Caki2 (cell line): ENCODE results near the gene CROCC2. TPM values are rescaled to one million over a fixed set of nuclear protein-coding genes. Genes with fewer than 3 reads are reported as not detected.

ENCODE experiments used
- DNase-seq: peaks from one replicate; pipeline ENCODE4 v3.0.0-alpha.2; 2015; ENCODE audit warnings: low read depth
- in situ Hi-C: cut with HindIII; loops from 2 replicates; pipeline ENCODE4 v1.10.0; 2016; ENCODE audit warnings: low sequenced_read_pairs, low pct_unique_long_range_greater_than_20kb, mixed read lengths
- total RNA-seq: library from RNA; depleted of rRNA; stranded (reverse); fragments of >200 nt; shearing (Covaris generic); gene quantifications from 2 replicates; pipeline ENCODE4 v1.2.3, GENCODE V29; 2014; ENCODE audit warnings: low replicate concordance

Gene CROCC2
- total RNA-seq, 1 experiment from 2014 or later: not detected

- in situ Hi-C loops: no loop called here
Measured at GRCh38 chr2:241030333-241030680, 124.2 kb downstream of the CROCC2 start.

GRCh38 chr2:241030883-241031282 is 124.7 kb downstream of the CROCC2 start:
- in situ Hi-C loops: no loop called here

More at GRCh38 chr2:241030333-241030680, 124.2 kb downstream of the CROCC2 start:
- no peak for DNase-seq

GRCh38 chr2:241031436-241032165 is 125.5 kb downstream of the CROCC2 start:
- no peak for DNase-seq
- in situ Hi-C loops: no loop called here

More at GRCh38 chr2:241030883-241031282, 124.7 kb downstream of the CROCC2 start:
- DNase-seq: no peak

- in situ Hi-C loops: no loop called here
- DNase-seq: no peak
Measured at GRCh38 chr2:241033336-241033987, 127.3 kb downstream of the CROCC2 start.

GRCh38 chr2:241033994-241034393 is 127.9 kb downstream of the CROCC2 start:
- DNase-seq: no peak
- in situ Hi-C loops: no loop called here

GRCh38 chr2:241034490-241035141 is 128.5 kb downstream of the CROCC2 start:
- in situ Hi-C loops: no loop called here
- DNase-seq: no peak

GRCh38 chr2:241035142-241035817 is 129.1 kb downstream of the CROCC2 start:
- in situ Hi-C loops: no loop called here

GRCh38 chr2:241035818-241036396 is 129.8 kb downstream of the CROCC2 start:
- DNase-seq: no peak
- in situ Hi-C loops: no loop called here

More at GRCh38 chr2:241035142-241035817, 129.1 kb downstream of the CROCC2 start:
- DNase-seq: no peak

GRCh38 chr2:241036397-241036963 is 130.3 kb downstream of the CROCC2 start:
- in situ Hi-C loops: no loop called here
- DNase-seq: no peak

GRCh38 chr2:241036964-241037421 is 130.9 kb downstream of the CROCC2 start:
- in situ Hi-C loops: no loop called here
- DNase-seq: no peak

GRCh38 chr2:241037498-241037897 is 131.4 kb downstream of the CROCC2 start:
- no peak for DNase-seq
- in situ Hi-C loops: no loop called here

- in situ Hi-C loops: no loop called here
- DNase-seq: no peak
Measured at GRCh38 chr2:241038374-241039180, 132.4 kb downstream of the CROCC2 start.

GRCh38 chr2:241039416-241039815 is 133.3 kb downstream of the CROCC2 start:
- in situ Hi-C loops: no loop called here
- DNase-seq: no peak

- in situ Hi-C loops: no loop called here
- no peak for DNase-seq
Measured at GRCh38 chr2:241040081-241040803, 134.1 kb downstream of the CROCC2 start.

- no peak for DNase-seq
- in situ Hi-C loops: no loop called here
Measured at GRCh38 chr2:241041589-241042158, 135.5 kb downstream of the CROCC2 start.
